ENCODE results near the gene TDRD12.
"Not testable (repeated sequence)": the region's sequence is repeated elsewhere in the genome, so short reads cannot be mapped to it uniquely, and the experiment has no call there.

Gene TDRD12

DNA sequence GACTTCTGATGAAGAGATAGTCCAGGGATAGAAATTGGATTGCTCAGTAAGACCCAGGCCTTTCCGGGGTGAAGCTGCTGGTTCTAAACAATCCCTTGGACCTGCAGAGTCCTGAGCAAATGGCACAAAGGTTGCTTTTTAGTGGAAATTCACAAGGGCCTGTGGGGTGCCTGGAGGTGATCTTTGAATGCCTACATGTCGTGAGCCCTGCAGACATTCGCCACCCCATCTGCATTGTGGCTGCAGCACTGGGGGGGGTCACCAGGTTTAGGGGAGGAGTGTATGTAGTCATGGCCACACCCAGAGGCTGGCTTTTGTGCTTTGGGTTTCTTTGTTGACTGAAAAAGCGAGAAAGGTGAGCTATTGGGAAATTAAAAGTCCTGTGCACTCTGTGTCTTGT lies 108.6 kb downstream of the TDRD12 start:
- DNase-seq (ENCODE audit: low read depth), result no peak
- H3K4me3 ChIP-seq (replicated peaks; ENCODE audit: low read depth, low read length), result no peak overlapping the region
- TF ChIP-seq, protein P1, sequence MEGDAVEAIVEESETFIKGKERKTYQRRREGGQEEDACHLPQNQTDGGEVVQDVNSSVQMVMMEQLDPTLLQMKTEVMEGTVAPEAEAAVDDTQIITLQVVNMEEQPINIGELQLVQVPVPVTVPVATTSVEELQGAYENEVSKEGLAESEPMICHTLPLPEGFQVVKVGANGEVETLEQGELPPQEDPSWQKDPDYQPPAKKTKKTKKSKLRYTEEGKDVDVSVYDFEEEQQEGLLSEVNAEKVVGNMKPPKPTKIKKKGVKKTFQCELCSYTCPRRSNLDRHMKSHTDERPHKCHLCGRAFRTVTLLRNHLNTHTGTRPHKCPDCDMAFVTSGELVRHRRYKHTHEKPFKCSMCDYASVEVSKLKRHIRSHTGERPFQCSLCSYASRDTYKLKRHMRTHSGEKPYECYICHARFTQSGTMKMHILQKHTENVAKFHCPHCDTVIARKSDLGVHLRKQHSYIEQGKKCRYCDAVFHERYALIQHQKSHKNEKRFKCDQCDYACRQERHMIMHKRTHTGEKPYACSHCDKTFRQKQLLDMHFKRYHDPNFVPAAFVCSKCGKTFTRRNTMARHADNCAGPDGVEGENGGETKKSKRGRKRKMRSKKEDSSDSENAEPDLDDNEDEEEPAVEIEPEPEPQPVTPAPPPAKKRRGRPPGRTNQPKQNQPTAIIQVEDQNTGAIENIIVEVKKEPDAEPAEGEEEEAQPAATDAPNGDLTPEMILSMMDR (IDR thresholded peaks at IDR 0.05; ENCODE audit: low read length, missing control alignments), result no peak

DNA sequence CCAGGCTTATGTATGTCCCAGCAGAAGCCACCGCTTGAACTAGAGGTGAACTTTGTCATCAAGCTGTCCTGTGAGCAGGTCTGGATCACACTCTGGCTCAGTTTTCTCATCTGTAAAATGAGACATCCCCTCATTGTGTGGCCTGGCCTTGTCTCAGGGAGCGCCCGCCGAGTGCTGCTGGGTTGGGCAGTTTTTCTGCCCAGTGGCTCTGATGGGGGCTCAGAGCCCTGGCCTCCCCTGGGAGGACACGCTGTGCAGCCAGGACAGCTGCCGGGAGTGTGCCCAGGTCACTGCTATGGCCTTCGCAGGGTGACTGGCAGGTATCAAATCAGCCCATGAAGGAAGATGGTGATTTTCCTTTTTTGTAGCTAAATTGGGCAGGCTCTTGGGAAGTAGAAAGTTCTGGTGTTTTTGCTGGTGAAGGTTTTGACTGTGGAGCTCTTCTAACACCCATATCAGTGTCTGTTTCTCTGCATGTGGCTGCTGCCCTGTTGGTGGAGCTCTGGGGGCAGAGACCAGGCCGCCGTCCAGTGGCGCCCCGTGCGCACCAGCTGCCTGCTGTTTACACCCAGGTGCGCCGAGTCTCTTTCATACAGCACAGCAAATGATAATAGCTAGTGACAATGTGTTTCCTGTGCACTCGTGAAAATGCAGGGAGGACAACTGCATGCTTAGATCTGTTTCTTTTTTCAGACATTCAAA lies 109.2 kb downstream of the TDRD12 start:
- TF ChIP-seq, protein P1 (IDR thresholded peaks at IDR 0.05; ENCODE audit: low read length, missing control alignments), result no peak
- DNase-seq (ENCODE audit: low read depth), result no peak

DNA sequence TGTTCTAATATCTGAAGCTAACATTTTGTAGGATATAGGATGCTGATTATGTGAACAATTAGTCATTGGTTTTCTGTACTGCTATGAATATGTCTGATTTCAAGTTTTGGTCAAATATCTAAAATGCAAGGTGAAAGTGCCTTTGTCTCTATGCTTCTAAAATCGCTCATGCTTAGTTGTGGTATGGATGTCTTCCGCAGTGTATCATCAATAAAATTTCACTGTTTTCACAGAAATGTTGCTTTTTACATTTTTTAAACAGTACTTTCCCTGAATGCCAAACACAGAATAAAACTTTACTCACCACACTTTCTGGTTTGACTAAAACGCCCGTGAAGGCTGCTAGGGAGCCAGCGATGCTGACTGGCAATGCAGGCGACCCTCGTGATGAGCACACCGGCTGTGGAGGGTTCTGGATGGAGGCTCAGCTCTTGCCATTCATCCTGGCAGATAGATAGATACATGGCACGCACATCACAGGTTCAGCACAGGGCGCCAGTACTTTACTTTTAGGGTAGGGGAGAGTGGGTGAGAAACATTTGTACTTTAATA lies 109.9 kb downstream of the TDRD12 start:
- no peak for DNase-seq (ENCODE audit: low read depth)
- H3K4me3 ChIP-seq (replicated peaks; ENCODE audit: low read depth, low read length), result no peak overlapping the region
- TF ChIP-seq, protein P1 (IDR thresholded peaks at IDR 0.05; ENCODE audit: low read length, missing control alignments), result no peak

More for the DNA sequence above, 109.2 kb downstream of the TDRD12 start:
- H3K4me3 ChIP-seq (replicated peaks; ENCODE audit: low read depth, low read length), result no peak overlapping the region

DNA sequence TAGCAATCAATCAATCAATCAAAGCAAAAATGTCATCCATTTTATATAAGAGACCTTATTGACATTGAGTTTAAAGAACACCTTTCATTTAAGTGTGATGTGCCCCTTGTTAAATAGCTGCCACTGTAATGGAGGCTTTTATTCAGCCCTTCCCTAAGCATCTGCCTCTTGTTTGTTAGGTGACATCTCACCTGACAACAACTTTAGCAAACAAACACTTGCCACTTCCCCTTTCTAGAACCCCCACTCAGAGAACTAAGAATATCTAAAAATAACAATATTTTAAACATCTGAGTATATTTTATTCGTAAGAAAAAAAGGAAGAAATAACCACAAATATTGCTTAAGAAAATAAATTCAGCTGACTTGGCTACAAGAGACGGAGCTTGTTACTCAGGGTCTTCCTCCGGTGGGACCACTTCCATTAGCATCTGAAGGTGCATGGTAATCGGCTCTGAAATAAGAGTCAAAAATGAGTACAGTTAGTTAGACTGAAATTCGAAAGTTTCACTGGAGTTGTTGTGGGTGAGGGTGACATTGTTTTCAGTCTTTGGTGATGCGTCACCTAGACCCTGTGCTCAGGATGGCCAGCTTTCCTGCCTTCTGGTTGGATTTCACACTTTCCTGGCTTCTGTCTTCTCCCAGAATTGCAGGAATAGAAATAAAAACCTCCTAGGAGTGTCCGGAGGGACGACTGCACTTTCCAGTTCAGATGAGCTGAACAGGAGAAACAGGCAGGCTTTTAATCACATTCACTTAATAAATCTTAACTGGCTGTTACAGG lies 110.9 kb downstream of the TDRD12 start:
- peak; percentile 10 for DNase-seq (ENCODE audit: low read depth)
- no peak overlapping the region for H3K4me3 ChIP-seq (replicated peaks; ENCODE audit: low read depth, low read length)
- TF ChIP-seq, protein P1 (IDR thresholded peaks at IDR 0.05; ENCODE audit: low read length, missing control alignments), result no peak

DNA sequence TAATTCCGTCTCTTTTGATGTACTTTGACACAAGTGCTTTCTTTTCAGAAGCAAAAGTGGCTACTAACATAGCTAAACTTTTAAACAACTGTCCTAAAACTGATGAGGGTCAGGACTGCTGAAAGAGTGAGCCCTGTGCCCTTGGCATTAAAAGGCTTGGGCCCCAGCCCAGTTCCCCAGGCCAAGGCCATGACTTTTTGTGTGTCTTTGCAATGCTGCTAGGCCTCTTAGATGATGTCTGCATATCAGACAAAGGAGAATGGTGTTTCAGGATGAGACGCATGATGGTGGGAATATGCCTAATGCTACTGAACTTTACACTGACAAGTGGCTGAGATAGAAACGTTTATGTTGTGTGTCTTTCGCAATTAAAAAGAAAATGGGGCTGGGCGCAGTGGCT lies 112.0 kb downstream of the TDRD12 start:
- TF ChIP-seq, protein P1 (IDR thresholded peaks at IDR 0.05; ENCODE audit: low read length, missing control alignments), result no peak
- H3K4me3 ChIP-seq (replicated peaks; ENCODE audit: low read depth, low read length), result no peak overlapping the region
- no peak for DNase-seq (ENCODE audit: low read depth)

DNA sequence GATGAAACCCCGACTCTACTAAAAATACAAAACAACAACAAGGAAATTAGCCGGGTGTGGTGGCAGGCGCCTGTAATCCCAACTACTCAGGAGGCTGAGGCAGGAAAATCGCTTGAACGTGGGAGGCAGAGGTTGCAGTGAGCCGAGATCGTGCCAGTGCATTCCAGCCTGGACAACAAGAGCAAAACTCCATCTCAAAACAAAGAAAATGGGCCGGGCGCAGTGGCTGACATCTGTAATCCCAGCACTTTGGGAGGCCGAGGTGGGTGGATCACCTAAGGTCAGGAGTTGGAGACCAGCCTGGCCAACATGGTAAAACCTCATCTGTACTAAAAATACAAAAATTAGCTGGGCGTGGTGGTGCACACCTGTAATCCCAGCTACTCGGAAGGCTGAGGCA lies 112.5 kb downstream of the TDRD12 start:
- not testable (repeated sequence) for DNase-seq (ENCODE audit: low read depth); H3K4me3 ChIP-seq (replicated peaks; ENCODE audit: low read depth, low read length)

DNA sequence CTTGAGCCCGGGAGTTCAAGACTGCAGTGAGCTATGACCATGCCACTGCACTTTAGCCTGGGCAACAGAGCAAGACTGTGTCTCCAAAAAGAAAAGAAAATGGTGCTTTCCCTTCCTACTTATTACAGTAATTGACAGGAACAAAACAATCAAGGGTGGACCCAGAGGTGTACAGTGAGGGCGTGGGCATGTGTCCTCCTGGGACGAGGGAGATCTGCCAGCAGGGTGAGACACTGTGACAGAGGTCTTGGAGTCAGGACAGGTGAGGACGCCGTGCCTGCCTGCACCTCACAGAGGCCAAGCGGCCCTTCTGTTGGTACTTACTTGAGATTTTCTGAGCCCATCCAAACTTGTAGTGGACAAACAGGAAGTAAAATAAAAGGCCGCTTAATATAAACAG lies 113.3 kb downstream of the TDRD12 start:
- not testable (repeated sequence) for H3K4me3 ChIP-seq (replicated peaks; ENCODE audit: low read depth, low read length); DNase-seq (ENCODE audit: low read depth)

DNA sequence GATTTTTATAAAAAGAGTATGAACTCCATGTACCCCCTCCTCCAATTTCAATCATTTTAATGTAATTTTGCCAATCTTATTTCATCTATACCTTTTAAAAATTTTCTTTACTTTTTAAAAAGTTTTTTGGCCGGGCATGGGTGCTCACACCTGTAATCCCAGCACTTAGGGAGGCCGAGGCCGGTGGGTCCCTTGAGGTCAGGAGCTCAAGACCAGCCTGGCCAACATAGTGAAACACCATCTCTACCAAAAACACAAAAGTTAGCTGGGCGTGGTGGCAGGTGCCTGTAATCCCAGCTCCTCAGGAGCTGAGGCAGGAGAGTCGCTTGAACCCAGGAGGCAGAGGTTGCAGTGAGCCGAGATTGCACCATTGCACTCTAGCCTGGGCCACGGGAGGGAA lies 113.8 kb downstream of the TDRD12 start:
- DNase-seq (ENCODE audit: low read depth); H3K4me3 ChIP-seq (replicated peaks; ENCODE audit: low read depth, low read length): not testable (repeated sequence)
